K562 (cell line): ENCODE data around the gene RNF114. TPM values are rescaled to one million over a fixed set of nuclear protein-coding genes. Genes with fewer than 3 reads are reported as not detected.

ENCODE experiments used
- ATAC-seq: fragments of 200-7000 bp; cut with Tn5 transposase; 3 replicates; pipeline ENCODE4 v1.9.1; 2020; ENCODE audit warnings: moderate library complexity
- BruUV-seq: library from RNA; stranded (reverse); fragments of 400-500 nt; replicated peaks from 2 replicates; lab custom pipeline; 2021; lab: Mats Ljungman, UMichigan
- CTCF ChIA-PET: fragments of 300-600 bp; formaldehyde crosslinking; extraction: SDS; loops from one replicate; lab custom pipeline; 2021; ENCODE audit warnings: low intra/inter-chr PET ratio; lab: Yijun Ruan, JAX
- POLR2A ChIA-PET: fragments of 300-600, 350-650 bp; sonication (Branson Sonifier 250); formaldehyde crosslinking; extraction: SDS; loops from one replicate; lab custom pipeline; 2021; ENCODE audit warnings: antibody characterized with exemption, inconsistent platforms; lab: Yijun Ruan, JAX
- DNase-seq, 4 experiments: peaks; one replicate each; pipeline versions ENCODE4 v3.0.0 to v3.0.0-alpha.2; 2011 to 2018; ENCODE audit warnings: low spot score in 3 of 4, mixed read lengths in 3 of 4; ENCODE audit errors: extremely low read depth in 1 of 4
- FAIRE-seq: peaks from 2 replicates; lab custom pipeline; 2011; peaks lifted over from hg19 to GRCh38; lab: Jason Lieb, UNC
- H2AFZ ChIP-seq: 2 replicates; pipeline ENCODE4 v1.6.0; 2011; ENCODE audit warnings: low read depth, low read length, control low read depth, inconsistent platforms
- H3K27ac ChIP-seq: fragments of 200-600 bp; 3 replicates; pipeline ENCODE4 v1.8.0; 2011; ENCODE audit warnings: low read depth, mild to moderate bottlenecking, control low read depth, inconsistent platforms, low read length, moderate library complexity, mixed read lengths; ENCODE audit errors: extremely low read depth
- H3K27me3 ChIP-seq, 2 experiments: fragments of 300-600 bp in 1 of 2; 2 replicates in 1 of 2; 3 replicates in 1 of 2; pipeline versions ENCODE4 v1.6.0 to v1.8.0; 2011; ENCODE audit warnings: inconsistent platforms in 2 of 2, low read length in 2 of 2, mild to moderate bottlenecking in 1 of 2, mixed read lengths in 1 of 2, moderate library complexity in 1 of 2; ENCODE audit not compliant: control insufficient read depth in 2 of 2, insufficient read depth in 2 of 2
- H3K36me3 ChIP-seq: fragments of 300-600 bp; 3 replicates; pipeline ENCODE4 v1.8.0; 2011; ENCODE audit warnings: mild to moderate bottlenecking, low read length, inconsistent platforms; ENCODE audit not compliant: control insufficient read depth, insufficient read depth
- H3K4me1 ChIP-seq, 2 experiments: fragments of 200-600 bp in 1 of 2; replicated peaks in 1 of 2; 2 replicates in 1 of 2; 3 replicates in 1 of 2; pipeline versions ENCODE4 v1.5.1 to v1.8.0; 2011; ENCODE audit warnings: inconsistent platforms in 2 of 2, low read length in 2 of 2, mild to moderate bottlenecking in 1 of 2, mixed read lengths in 1 of 2, moderate library complexity in 1 of 2; ENCODE audit not compliant: control insufficient read depth in 2 of 2, insufficient read depth in 2 of 2
- H3K4me2 ChIP-seq: 2 replicates; pipeline ENCODE4 v1.6.1; 2011; ENCODE audit warnings: low read length, control low read depth, inconsistent platforms, mixed read lengths; ENCODE audit not compliant: insufficient read depth
- H3K4me3 ChIP-seq: fragments of 200-600 bp; sonication (generic), shearing (Covaris generic); 2 replicates; pipeline ENCODE4 v1.5.1; 2016; ENCODE audit warnings: control low read depth, inconsistent platforms
- H3K79me2 ChIP-seq: fragments of 200-600 bp; 3 replicates; pipeline ENCODE4 v1.8.0; 2011; ENCODE audit warnings: low read length, inconsistent platforms; ENCODE audit not compliant: control insufficient read depth, insufficient read depth
- H3K9ac ChIP-seq, 2 experiments: 2 replicates each; pipeline versions ENCODE4 v1.6.0 to v1.6.1; 2011; ENCODE audit warnings: low read depth in 2 of 2, low read length in 2 of 2, control low read depth in 1 of 2, inconsistent platforms in 1 of 2, mild to moderate bottlenecking in 1 of 2, mixed read lengths in 1 of 2; ENCODE audit not compliant: insufficient read depth in 1 of 2
- H3K9me1 ChIP-seq: one replicate; pipeline ENCODE4 v1.6.0; 2011; ENCODE audit warnings: inconsistent platforms, mild to moderate bottlenecking, low read length, moderate library complexity; ENCODE audit not compliant: control insufficient read depth, insufficient read depth
- H3K9me3 ChIP-seq: replicated peaks from 2 replicates; pipeline ENCODE4 v1.5.1; 2011; ENCODE audit warnings: low read depth, low read length, inconsistent platforms; ENCODE audit not compliant: control insufficient read depth, insufficient read depth
- H4K20me1 ChIP-seq: replicated peaks from 2 replicates; pipeline ENCODE4 v1.6.1; 2011; ENCODE audit warnings: low read length, inconsistent platforms, mixed read lengths; ENCODE audit not compliant: control insufficient read depth, insufficient read depth
- CTBP1 ChIP-seq: fragments of 450-650 bp; IDR thresholded peaks from 2 replicates; pipeline ENCODE4 v1.6.1; 2016; ENCODE audit warnings: borderline replicate concordance
- HNRNPH1 ChIP-seq: fragments of 200-400 bp; formaldehyde crosslinking; optimal IDR thresholded peaks from 2 replicates; pipeline ENCODE3; 2017; ENCODE audit warnings: low read depth, mild to moderate bottlenecking, low read length, moderate library complexity
- POLR2G ChIP-seq: fragments of 200-400 bp; formaldehyde crosslinking; IDR thresholded peaks from 2 replicates; pipeline ENCODE4 v1.6.1; 2017; ENCODE audit warnings: low read depth, mild to moderate bottlenecking, antibody characterized with exemption, low read length, moderate library complexity
- STAT5B ChIP-seq: fragments of 250-450 bp; sonication (Bioruptor Pico); IDR thresholded peaks from 2 replicates; pipeline ENCODE4 v1.8.0; 2021; ENCODE audit warnings: mild to moderate bottlenecking, inconsistent platforms
- THRAP3 ChIP-seq: fragments of 450-650 bp; IDR thresholded peaks from 2 replicates; pipeline ENCODE4 v1.6.1; 2016; ENCODE audit warnings: mild to moderate bottlenecking, inconsistent platforms, borderline replicate concordance
- WGBS: fragments of 100-300 bp; shearing (Covaris generic); methylation state at CpG from one replicate; pipeline ENCODE4 v1.1.6; 2016; ENCODE audit warnings: low coverage, mixed read lengths; ENCODE audit not compliant: insufficient coverage; ENCODE audit errors: missing lambda C conversion rate; 5-methylcytosine and 5-hydroxymethylcytosine counted together
- in situ Hi-C: fragments of 300-500 bp; cut with MboI; formaldehyde crosslinking; loops from 4 replicates; pipeline ENCODE4 v1.15.0; 2018; ENCODE audit warnings: inconsistent platforms, mixed read lengths
- intact Hi-C: fragments of 100-400 bp; cut with micrococcal nuclease; formaldehyde crosslinking; loops from 2 replicates; pipeline ENCODE4 v1.14.2; 2022
- polyA plus RNA-seq, 8 experiments: library from polyadenylated mRNA; depleted of rRNA in 4 of 8; stranded (reverse) in 5 of 8; unstranded in 3 of 8; fragments of >200 nt; fragmentation: Nextera tagmentation in 2 of 8; fragmentation: Illumina TruSeq in 1 of 8; extraction: Ambion mirVana in 2 of 8; extraction: Trizol in 1 of 8; gene quantifications; 2 replicates each; pipeline versions ENCODE4 v1.2.1 to v1.2.3, GENCODE V29; 2011 to 2014; ENCODE audit warnings: inconsistent platforms in 1 of 8, missing spikeins in 1 of 8
- total RNA-seq, 7 experiments: library from RNA; depleted of rRNA in 6 of 7; stranded (reverse); fragments of >200 nt in 6 of 7; fragmentation: Illumina TruSeq in 2 of 7; extraction: Trizol in 2 of 7; gene quantifications; 2 replicates each; pipeline versions ENCODE4 v1.2.1 to v1.2.3, GENCODE V29; 2011 to 2021; ENCODE audit warnings: low replicate concordance in 1 of 7

Gene RNF114
- total and polyA plus RNA-seq, 9 of the 15 experiments (the other 6 are each of a cell fraction or from before 2014, with no cell fraction given) = 38.6 to 111 (median 62.6) TPM

- ATAC-seq = no peak
- POLR2A ChIA-PET = interaction anchor here (0.6 to 3.2 kb wide), 4 partner anchors 8 to 468 kb away, joined by 3 to 16 read pairs (median 4); no protein-coding TSS in a partner anchor
- no peak for FAIRE-seq
- H3K4me3 ChIP-seq = no peak overlapping the region
- peaks cover 4% of the 10 kb centered on the region for H3K9me1 ChIP-seq
- 68% methylated on average over 9 of the region's 9 CpGs for WGBS
- H3K4me1 ChIP-seq = peaks cover 8 to 40% of the 10 kb centered on the region in 2 experiments
- CTCF ChIA-PET = interaction anchor here (0.6 kb wide), 1 partner anchor 195 kb away, joined by 3 read pairs; no protein-coding TSS in a partner anchor
- no peak overlapping the region for H2AFZ ChIP-seq
- H3K27me3 ChIP-seq = no peaks in the 10 kb centered on the region
- no peak overlapping the region for H3K27ac ChIP-seq
- H3K9me3 ChIP-seq = no peaks in the 10 kb centered on the region
- no peak for DNase-seq
- no peaks in the 10 kb centered on the region for H3K79me2 ChIP-seq
- H3K9ac ChIP-seq = peak overlapping the region in 1 of 2 experiments; percentile 87; a peak in 2 of 4 replicates
- no peak overlapping the region for H3K4me2 ChIP-seq
- intact Hi-C loops = loop anchor here (5.0 kb wide), 1 partner anchor 350 kb away; no protein-coding TSS in a partner anchor
- BruUV-seq = no TSS peak
- H4K20me1 ChIP-seq = peaks cover 8% of the 10 kb centered on the region; the same call in 1 of the 2 replicates
- peaks cover 20% of the 10 kb centered on the region; the same call in 1 of the 3 replicates for H3K36me3 ChIP-seq
- no peak for TF ChIP-seq THRAP3
- TF ChIP-seq HNRNPH1 = no peak
- TF ChIP-seq STAT5B (CRISPR knock-in tag) = no peak
- peak; percentile 46; the same call in 1 of the 2 replicates for TF ChIP-seq POLR2G
- no peak for TF ChIP-seq CTBP1
- in situ Hi-C loops = loop anchor here (25.0 kb wide), 1 partner anchor 555 kb away; no protein-coding TSS in a partner anchor
Measured at GRCh38 chr20:49892260-49892659, 43.9 kb upstream of the RNF114 start.
